ENCODE results near the gene KCNQ1OT1.

- TF ChIP-seq MAX (CRISPR knock-in tag; IDR thresholded peaks at IDR 0.05) = no peak
- TF ChIP-seq CTCF (IDR thresholded peaks at IDR 0.05) = no peak
- no peak for TF ChIP-seq CREB1 (CRISPR knock-in tag; IDR thresholded peaks at IDR 0.05)
- no peak for TF ChIP-seq CBFB (CRISPR knock-in tag; IDR thresholded peaks at IDR 0.05; ENCODE audit: low read depth)
- TF ChIP-seq FOXP1 (CRISPR knock-in tag; IDR thresholded peaks at IDR 0.05; ENCODE audit: borderline replicate concordance) = no peak
- no peak for TF ChIP-seq ZNF423 (CRISPR knock-in tag; IDR thresholded peaks at IDR 0.05)
- TF ChIP-seq ESRRA (CRISPR knock-in tag; IDR thresholded peaks at IDR 0.05; ENCODE audit: borderline replicate concordance) = no peak
Observed at GRCh38 chr11:2591805-2592204, 108.0 kb downstream of the KCNQ1OT1 start.
